Fibroblast of peridontal ligament (primary cell): ENCODE measurements around the gene C10orf71.

Experiments used
- DNase-seq: peaks from one replicate; pipeline ENCODE4 v3.0.0-alpha.2; 2010; ENCODE audit errors: extremely low read depth

C10orf71 gene

DNA sequence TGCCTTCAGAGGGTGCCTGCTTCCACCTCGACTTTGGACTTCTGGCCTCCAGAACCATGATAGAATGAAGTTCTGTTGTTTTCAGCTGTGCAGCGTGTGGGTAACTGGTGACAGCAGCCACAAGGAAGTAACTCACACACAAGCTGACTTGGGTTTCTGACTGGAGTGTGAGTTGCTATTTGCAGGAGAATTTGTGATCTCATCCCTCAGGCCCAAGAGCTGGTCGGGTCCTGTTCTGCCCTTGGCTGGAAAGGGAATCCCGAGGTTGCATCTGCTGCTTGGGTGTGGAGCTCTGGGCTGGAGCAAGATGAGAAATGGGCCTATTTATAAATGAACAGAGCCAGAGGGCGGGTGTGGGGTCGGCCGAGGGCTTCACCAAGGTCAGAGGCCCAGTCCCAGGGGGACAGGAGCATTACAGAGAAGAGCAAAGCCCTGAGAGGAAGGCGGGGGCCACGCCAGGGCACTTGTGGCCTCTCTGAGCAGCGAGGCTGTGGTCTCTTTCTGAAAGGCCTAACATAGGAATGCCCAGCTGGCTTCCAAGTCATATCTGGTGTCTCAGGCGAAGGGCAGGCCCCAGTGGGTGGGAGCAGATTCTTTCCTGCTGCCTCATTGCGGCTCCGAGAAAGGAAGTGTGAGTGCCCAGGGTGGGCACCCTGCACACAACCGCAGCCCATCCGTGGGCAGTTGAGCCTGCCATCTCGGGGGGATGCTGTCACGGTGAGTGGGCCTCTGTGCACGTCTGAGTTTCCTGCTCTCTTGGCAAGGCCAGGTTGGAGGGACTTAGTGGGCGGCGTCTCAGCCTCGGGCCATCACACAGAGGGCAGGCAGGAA lies 26.5 kb upstream of the C10orf71 start:
- peak; percentile 45 for DNase-seq

DNA sequence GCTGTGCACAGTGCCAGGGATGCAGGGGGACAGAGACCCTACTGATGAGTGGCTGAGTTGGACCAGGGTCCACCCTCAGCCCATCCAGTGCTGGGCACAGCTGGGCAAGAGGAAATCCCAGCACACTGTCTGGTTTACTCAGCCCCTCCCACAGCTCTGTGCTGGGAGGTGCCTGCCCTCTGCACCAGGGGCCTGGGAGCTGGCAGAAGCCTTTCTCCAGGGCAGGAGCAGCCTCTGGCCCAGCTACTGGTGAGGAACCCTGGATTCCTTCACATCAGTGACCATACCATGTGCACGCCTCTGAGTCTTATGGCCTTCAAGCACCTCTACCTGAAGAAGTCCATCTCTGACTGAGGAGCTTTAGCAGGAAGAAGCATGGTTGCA lies 25.9 kb upstream of the C10orf71 start:
- DNase-seq = no peak

DNA sequence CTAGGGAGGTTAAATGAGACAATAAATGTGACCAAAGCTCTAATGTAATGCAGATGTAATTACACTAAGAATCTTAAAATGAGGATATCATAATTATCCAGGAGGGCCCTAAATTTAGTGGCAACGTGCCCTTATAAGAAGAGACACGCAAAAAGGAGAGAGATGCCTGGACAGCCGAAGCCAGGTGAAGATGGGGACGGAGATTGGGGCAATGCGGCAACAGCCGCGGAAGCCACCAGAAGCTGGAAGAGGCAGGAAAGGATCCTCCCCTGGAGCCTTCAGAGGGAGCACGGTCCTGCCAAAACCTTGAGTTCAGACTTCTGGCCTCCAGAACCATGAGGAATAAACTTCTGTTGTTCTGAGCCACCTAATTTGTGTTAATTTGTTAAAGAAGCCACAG lies 25.3 kb upstream of the C10orf71 start:
- no peak for DNase-seq

DNA sequence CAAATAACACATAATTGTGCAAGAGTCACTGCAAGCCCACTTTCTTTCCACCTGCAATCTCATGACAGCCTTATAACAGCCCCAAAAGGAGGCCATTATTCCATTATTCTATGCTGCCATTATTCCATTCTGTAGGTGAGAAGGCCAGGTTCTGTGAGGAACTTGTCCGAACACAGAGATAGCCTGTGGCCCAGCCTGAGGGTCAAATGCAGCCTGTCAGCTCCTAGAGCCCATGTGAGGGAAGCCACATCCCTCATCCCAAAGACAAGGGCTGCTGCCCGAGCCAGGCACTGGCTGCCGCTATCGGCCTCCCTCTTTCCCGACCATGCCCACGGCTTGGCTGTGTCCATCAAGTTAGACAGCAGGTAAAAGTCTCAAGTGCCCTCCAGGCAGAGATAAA lies 24.1 kb upstream of the C10orf71 start:
- no peak for DNase-seq

DNA sequence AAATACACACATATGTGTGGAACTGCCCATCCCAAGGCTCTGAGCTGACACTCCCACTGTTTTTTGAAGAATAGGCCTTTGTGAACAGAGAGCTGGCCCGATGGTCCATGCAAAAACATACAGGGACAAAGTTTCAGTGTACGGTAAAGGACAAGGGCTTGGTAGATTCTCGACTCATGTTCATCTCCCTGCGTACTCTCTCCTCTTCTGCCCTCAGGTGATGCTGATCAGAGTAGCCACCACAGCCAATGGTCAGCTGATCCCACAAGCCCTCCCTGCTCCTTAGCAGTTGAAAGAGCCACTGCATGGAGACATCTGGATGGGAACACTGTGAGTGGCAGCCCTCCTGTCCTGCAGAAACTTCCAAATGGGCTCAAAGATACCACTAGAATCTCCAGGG lies 23.1 kb upstream of the C10orf71 start:
- DNase-seq = no peak

DNA sequence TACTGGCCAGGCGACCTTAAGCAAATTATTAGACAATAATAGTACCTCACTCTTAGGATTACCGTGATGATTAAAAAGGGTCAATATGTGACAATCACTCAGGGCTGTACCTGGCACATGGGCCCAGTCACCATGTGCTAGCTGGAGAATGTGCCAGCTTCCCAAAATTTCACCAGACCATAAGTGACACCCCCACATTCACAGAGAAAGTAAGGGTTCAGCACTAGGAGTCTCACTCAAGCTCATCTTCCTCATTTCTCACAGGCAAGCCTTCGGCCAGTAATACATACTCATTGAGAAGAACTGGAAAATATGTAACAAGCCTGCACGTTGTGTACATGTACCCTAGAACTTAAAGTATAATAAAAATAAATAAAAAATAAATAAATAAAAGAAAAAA lies 22.4 kb upstream of the C10orf71 start:
- DNase-seq = no peak

DNA sequence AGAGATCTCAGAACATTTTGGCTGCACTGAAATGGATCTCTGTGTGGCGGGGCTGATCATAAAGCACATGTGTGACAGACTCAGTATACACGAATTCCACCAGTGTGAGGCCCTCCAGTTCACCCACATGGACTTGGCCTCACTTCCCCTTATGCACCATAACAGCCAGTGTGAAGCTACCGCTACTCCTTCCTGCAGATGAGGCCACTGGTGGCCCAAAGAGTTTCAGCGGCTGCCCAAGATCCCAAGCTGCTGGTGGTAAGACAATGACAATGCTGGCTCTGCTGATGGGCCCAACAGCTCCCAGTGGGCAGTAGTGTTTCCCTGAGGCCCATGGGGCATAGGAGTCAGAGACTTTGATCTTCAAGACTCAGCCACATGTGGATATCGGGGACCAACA lies 21.0 kb upstream of the C10orf71 start:
- DNase-seq = no peak

DNA sequence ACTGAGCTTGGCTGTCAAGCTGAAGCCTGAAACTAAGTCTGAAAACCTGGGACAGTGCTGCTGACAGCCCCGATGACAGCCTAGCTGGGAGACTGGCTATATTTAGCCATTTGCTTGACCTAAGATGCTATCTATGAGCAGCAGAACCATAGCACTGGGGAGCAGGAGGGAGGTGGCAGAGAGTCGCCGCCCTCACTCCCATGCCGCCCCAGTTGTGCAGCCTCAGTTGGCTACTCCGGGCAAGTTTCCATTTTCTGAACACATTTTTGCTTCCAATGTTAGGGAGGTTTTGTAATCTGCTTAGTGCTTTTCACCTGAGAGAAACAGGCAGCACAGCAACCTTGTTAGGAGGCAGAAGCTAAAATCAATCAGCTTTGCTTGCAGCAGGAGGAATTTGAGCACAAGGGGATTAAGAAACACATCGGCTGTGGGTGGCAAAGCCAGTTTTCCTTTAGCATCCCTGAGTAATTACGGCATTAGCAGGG lies 20.4 kb upstream of the C10orf71 start:
- no peak for DNase-seq

DNA sequence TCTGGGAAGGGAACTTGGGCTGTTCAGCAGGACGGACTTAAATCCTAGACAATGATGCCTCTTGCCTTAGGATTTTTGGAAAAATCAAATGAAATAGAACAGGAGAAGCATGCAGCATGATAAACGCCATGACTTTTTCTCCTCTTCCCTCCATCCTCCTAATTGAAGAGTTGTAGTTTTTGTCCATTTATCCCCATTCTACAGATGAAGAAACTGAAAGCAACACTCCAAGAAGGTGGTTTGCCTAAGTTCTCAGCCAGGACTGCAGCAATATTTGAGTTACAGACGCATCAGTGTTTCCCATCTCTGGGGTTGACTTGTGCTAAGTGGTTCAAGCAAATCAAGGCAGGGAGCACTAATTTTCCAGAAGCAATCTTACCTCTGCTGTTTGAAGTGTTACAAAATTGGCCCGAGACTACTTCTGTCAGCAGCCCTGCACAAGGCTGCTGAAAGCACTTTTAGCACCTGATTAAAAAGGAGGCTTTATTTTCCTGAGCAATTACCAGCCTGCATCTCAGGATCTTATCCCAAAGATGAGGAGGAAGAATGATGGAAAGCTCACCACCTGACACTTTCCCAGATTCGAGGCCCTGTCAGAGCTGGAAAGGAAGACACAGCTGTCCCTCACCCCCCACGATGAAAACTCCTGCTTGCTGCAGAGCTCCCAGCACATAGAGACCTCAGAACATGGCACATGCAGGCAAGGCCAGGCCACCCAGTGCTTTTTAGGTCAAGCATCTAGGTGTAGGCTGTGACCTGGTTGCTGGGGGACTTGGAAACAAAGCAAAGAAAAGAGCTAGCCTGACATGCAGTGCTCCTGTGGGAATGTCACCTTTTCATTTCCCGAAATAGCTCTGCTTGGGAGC lies 19.7 kb upstream of the C10orf71 start:
- DNase-seq = no peak

DNA sequence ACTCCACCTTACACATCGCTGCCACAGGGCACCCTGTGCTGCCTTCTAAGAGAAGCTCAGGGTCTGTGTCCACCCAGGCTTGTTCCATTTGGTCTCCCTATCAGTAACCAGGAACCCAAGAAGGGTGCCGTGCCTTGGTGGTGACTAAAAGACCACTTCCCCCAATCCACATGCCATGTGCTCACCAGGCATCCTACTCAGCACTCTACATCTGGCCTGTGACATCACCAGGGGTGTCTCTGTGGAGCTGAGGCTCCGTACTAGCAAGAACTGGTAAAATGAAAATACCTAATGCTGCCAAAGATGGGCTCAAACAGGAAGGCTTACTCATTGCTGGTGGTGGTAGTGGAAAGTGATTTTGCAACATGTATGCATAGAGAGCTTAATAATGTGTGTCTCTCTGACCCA lies 19.0 kb upstream of the C10orf71 start:
- peak; percentile 44 for DNase-seq

DNA sequence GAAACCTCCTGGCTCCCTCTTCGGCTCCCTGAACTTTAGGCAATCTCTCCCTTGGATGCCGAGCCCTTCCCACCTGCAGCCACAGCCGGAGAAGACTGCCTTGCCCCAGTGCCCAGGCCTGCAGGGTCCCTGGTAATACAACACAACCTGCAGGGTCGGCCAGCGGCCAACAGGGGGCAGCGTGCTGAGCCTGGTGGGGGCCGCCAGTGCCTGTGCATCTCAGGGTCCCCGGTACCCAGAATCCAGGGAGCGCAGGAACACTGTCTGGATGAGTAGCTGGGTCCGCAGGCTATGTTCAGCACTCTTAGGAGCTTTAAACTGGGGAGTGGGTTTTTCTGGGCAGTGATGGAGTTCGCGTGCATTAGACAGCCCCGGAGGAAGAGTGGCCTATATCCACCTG lies 17.5 kb upstream of the C10orf71 start:
- DNase-seq = no peak

DNA sequence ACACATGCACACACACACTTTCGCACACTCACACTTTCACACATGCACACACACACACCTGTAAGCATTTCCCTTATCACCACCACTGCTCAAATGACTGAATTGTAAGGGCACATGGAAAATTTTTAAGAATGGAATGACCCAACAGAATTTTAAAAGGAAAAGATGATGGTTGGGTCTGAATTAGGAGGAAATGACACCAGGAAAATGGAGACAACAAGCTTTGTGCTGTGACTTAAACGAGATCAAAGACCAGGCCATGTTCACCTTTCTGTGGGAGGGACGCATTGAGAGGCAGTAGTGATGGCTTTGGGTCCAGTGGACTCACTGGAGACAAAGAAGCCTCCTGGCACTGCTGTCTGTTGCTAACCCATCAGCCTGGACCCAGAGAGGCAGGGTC lies 16.7 kb upstream of the C10orf71 start:
- DNase-seq = no peak

DNA sequence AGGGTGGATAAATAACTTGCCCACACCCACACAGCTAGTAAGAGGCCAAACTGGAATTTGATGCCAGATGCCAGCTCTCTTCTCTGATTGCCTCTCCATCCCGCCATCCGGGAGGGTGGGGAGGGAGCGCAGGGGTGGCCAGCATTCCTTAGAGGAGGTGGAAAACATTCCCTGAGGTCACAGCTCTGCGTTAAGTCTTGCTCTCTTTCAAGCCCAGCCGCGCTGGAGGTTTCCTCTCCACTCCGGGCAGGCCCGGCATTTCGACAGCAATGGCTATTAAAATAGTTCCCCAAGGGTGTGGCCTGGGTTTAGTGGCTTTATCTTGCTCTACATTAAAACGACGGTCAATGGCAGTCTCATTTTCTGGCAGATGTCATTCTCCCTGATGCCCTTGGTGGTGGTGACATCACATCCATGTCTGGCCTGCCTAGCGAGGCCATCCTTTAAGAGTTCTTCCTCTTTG lies 16.1 kb upstream of the C10orf71 start:
- no peak for DNase-seq

DNA sequence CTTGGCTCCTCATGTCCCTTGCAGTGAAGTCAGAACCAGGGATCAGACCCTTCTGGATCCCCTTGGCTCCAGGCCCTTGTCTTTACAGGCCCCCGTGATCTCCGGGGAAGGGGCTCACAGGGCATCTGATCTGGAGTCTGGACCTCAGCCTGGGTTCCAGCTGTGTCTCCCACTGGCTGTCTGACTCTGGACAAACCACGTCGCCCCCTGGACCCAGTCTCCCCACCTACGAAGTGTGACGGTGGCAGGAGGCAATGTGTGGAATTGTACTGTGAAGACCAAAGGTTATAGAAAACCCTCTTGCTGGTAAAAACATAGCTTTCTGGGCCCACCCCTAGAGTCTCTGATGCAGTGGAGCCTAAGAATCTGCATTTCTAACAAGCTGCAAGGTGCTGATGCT lies 15.5 kb upstream of the C10orf71 start:
- no peak for DNase-seq

DNA sequence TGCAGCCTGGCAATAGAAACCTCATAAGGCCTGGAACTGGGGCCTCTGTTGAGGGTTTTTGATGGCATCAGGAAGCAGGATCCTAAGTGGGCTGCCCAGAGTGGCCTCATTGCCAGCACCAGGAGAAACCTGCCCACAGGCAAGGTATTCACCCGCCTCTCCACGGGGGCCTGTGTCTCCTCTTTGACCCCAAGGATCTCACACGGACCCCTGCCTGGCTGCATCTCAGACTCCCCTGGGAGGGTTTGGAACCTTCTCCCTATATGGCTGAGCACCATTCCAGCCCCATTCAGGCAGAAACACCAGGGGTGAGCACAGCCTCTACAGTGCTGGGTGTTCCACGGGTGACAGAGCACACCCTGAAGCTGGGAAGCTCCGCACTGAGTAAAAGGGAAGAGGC lies 14.6 kb upstream of the C10orf71 start:
- DNase-seq = no peak

DNA sequence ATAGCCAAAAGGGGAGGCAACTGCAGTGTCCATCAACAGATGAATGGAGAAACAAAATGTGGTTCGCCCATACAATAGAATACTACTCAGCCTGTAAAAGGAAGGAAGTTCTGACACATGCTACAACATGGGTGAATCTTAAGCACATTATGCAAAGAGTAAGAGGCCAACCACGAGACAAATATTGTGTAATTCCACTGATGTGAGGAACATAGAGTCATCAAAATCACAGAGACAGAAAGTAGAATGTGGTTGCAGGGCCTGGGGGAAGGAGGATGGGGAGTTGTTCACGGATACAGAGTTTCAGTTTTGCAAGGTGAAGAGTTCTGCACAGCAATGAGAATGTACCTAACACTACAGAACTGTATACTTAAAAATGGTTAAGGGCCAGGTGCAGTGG lies 13.7 kb upstream of the C10orf71 start:
- DNase-seq = no peak

DNA sequence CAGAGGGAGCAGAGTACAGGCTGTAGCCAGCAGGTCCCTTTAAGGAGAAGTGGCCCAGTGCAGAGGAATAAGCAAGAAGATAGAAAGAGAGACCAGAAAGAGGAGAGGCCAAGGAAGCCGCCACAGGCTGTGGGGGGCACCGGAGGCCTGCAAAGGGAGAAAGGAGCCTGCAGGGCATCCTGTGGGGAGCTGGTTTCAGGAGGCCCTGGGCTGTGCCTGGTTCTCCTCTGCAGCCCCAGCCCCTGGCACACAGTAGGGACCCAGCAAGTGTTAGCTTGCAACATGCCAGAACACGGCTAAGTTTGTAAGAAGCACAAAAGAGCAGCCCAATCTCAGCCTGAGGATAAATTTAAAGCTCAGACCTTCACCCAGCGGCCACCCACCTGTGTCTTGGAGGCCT lies 12.3 kb upstream of the C10orf71 start:
- no peak for DNase-seq

DNA sequence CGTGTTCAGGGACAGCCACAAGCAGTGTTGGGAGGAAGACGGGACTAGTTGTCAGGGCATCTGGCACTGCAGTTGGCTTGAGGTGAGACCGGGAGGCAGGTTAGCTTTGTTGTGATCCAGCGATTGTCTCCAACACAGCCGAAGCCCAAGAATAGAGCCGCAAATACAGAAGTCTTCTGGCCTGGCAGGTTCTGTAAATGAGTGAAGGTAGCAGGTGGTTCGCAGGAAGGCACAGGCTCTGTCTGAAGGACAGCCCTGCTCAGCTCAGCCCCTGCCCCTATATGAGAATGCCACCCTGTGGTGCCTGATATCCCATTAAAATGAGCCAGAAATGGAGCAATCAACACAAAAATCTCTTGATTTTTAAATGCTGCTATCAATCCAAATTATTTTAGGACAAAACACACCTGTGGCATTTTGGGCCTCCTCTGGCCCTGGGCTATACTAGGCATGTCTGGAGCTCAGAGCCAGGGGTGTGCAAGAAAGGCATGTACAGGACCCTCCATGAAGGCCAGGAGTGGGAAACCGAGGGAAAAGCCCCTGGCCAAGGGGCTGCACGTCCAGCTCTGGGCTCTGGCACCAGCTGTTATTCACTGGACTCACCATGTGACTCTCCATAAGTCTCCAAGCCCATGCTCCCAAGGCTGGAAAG lies 11.2 kb upstream of the C10orf71 start:
- DNase-seq = no peak

DNA sequence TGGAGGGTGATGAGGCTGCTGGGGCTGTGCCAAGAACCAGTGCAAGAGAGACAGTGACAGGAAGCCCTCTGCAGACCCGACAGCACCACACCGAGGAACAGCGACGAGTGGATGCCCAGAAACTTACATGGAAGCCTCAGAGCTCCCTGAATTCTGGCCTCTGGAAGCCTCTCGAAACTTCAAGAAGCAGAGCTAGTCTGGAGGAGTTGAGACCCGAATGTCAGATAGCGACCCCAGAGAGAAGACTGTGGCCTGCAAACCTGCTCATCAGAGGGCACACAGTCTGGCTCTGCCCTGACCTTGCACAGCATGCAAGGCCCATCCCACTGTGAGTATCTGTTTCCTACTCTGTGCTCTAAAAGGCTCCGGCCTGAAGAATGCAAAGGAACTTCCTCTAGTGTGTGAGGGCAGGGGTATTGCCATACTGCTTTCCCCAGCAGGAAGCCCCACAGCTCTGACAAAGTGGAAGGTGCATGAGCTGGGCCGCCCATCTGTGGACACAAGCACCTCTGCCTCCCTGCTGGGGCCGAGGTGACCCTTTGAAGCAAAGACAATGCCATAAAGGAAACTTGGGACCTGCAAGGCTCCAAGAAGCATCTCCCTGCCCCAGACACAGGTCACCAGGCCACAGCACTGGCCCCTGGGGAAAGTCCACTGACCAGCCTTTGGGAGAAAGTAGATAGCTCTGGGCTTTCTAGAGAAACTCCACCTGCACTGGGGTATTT lies 10.5 kb upstream of the C10orf71 start:
- no peak for DNase-seq

DNA sequence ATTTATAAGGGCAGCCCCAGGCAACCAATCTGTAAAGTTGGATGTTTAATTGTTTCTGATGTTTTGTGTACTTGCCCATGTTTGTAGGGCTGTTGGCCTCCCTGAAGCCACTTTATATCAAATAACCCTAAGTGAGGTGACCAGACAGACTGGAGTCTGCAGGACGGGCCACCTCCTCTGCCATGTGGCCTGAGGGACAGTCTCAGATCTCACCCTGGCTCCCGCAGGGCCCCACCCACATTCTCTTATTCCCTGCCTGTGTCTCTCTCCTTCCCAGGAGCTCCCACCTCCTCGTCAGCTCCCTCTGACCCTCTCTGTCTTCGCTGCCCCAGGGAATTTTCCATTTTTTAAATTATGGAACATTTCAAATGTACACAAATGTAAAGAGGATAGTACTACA lies 9.5 kb upstream of the C10orf71 start:
- no peak for DNase-seq

DNA sequence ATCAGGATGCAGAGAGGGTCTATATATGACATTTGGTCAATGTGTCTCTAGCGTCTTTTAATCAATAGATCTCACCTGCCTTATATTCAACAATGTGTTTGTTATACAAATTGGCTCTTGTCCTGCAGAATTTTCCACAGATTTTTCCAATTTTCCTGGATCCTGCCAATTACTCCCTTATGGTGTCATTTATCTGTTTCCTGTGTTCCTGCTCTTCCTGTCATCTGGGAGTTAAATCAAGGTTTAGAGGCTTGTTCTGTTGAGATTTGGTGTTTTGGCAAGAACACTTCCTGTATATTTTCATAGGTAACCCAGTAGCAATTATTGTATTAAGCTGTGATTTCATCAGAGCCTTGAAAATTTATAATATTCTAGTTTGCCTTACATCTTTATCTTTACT lies 8.8 kb upstream of the C10orf71 start:
- DNase-seq = no peak

DNA sequence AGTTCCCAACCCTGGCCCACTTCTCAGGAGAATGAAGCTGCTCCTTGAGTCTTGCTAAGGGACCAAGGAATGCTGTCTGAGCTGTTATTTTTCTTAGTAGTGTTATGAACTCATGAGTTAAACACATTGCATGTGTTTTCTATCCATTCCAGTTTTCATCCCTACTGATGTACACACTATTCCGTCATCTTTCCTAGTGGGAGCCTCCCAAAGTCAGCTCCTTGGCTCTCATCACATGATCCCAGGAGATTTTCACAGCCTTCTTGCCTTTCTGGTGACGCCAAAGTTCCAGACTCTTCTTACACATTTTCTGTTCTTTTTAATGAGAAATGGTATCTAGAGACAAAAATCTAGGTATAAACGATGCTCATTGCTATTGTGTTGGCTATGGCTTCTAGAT lies 8.4 kb upstream of the C10orf71 start:
- no peak for DNase-seq
